Measurements from ENCODE around the gene BCL2L12. TPM values are rescaled to one million over a fixed set of nuclear protein-coding genes. Genes with fewer than 3 reads are reported as not detected.

BCL2L12 gene
- total RNA-seq, 4 donors from 2014 or later: 2.1 to 7.9 (median 3.3) TPM

DNA sequence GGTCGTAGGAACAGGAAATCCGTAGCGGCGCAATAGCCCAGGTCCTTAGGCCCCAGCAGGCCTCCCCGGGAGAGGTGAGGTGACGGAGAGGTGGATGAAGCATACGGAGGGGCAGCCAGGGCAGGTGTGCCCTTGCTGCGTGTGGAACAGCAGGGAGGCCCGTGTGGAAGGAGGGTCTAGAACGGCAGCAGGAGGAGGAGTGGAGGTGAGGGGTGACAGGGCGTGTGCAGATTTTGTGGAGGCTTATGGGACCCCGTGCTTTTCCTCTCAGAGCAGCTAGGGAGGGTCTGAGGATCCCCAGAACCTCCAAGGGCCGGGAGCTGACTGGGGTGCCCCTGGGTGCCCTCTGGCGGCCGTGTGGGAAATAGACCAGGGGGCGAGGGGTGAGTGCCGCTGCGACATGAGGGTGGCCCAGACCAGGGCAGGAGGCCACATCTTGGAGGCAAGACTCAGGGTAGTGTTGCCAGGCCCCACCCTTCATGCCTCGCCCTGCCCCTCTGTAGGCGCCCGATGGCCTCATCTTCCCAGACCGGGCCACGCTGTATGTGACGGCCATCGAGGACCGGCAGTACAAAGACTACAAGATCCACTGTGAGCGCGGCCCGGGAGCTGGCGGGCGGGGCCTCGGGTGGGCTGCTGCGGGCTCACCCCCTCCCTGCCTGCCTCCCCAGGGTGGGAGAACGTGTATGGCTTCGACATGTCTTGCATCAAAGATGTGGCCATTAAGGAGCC, 18.7 kb downstream of the BCL2L12 start:
- TF ChIP-seq, protein P1, sequence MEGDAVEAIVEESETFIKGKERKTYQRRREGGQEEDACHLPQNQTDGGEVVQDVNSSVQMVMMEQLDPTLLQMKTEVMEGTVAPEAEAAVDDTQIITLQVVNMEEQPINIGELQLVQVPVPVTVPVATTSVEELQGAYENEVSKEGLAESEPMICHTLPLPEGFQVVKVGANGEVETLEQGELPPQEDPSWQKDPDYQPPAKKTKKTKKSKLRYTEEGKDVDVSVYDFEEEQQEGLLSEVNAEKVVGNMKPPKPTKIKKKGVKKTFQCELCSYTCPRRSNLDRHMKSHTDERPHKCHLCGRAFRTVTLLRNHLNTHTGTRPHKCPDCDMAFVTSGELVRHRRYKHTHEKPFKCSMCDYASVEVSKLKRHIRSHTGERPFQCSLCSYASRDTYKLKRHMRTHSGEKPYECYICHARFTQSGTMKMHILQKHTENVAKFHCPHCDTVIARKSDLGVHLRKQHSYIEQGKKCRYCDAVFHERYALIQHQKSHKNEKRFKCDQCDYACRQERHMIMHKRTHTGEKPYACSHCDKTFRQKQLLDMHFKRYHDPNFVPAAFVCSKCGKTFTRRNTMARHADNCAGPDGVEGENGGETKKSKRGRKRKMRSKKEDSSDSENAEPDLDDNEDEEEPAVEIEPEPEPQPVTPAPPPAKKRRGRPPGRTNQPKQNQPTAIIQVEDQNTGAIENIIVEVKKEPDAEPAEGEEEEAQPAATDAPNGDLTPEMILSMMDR (IDR thresholded peaks at IDR 0.05; ENCODE audit: low read depth): no peak

GRCh38 chr19:49684983-49685553, 19.3 kb downstream of the BCL2L12 start:
- TF ChIP-seq, protein P1 (IDR thresholded peaks at IDR 0.05; ENCODE audit: low read depth): no peak

- TF ChIP-seq, protein P1 (IDR thresholded peaks at IDR 0.05; ENCODE audit: low read depth): no peak
Observed at GRCh38 chr19:49685845-49686332, 20.2 kb downstream of the BCL2L12 start.

DNA sequence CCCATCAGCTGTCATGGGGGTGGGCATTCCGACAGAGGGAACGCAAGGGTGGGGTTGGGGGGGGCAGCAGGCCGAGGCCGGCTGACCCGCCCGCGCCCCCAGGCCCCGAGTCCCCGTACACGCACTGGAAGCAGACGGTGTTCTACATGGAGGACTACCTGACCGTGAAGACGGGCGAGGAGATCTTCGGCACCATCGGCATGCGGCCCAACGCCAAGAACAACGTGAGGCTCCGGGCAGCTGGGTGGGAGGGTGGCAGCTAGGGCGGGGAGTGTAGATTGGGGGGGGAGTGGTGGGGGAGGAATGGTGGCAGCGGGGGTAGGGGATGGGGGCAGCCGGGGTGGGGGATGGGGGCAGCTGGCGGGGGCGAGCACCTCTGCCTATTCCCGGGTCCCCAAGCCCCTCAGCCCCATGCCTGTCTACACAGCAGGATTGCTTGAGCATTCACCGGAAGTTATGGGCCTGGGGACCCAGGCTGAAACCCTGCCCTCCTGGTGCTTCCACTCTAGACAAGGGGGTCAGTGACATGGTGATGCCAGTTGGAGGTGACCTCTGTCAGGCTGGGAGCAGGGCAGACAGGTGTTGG, 20.9 kb downstream of the BCL2L12 start:
- TF ChIP-seq, protein P1 (IDR thresholded peaks at IDR 0.05; ENCODE audit: low read depth): no peak

GRCh38 chr19:49687150-49687549, 21.4 kb downstream of the BCL2L12 start:
- TF ChIP-seq, protein P1 (IDR thresholded peaks at IDR 0.05; ENCODE audit: low read depth): no peak

DNA sequence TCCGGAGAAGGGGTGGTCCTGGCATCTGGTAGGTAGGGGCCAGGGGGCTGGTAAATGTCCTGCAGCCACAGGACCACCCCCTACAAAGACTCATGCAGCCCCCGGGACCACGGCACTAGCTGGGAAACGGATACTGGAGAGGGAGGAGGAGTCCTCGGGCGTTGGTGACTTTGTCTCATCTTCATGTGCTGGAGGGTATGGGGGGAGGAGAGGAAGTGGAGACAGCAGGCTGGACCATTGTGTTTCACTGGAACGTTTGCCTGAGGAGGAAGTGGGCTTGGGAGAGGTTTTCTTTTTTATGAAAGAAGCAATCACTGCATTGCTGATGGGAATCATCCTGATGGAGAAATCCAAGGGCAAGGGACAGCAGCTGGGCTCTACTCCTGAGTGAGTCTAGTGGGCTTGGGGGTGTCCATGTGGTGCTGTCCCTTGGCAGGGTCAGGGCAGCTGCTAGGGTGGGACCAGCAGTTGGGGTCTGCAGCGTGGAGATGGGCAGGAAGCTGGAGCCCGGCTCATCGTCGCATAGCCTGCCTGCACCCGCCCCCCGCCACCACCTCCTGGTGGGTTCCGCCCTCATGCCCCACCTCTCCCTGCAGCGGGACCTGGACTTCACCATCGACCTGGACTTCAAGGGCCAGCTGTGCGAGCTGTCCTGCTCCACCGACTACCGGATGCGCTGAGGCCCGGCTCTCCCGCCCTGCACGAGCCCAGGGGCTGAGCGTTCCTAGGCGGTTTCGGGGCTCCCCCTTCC, 22.0 kb downstream of the BCL2L12 start:
- TF ChIP-seq, protein P1 (IDR thresholded peaks at IDR 0.05; ENCODE audit: low read depth): no peak

Data from subcutaneous adipose tissue (tissue), 4 donors.